Small intestine (tissue), 7 donors: ENCODE results near the gene AUNIP. TPM values are rescaled to one million over a fixed set of nuclear protein-coding genes. Genes with fewer than 3 reads are reported as not detected.

ENCODE experiments used
- DNase-seq, 2 donors: peaks; one replicate each; pipeline versions ENCODE4 v3.0.0 to v3.0.0-alpha.2; 2013
- FAIRE-seq: peaks from 2 replicates; lab custom pipeline; 2012; peaks lifted over from hg19 to GRCh38; lab: Jason Lieb, UNC
- H3K27ac ChIP-seq, 3 donors: one replicate each; pipeline ENCODE4 v1.5.1; 2013; ENCODE audit warnings: low read length in 2 of 3, mild to moderate bottlenecking in 2 of 3, control low read depth in 1 of 3, inconsistent platforms in 1 of 3, low read depth in 1 of 3, moderate library complexity in 1 of 3
- H3K27me3 ChIP-seq, 3 donors: one replicate each; pipeline ENCODE4 v1.6.1; 2013; ENCODE audit warnings: low read length in 3 of 3, inconsistent platforms in 1 of 3; ENCODE audit not compliant: control insufficient read depth in 3 of 3, insufficient read depth in 3 of 3
- H3K36me3 ChIP-seq, 3 donors: one replicate each; pipeline ENCODE4 v1.6.1; 2013; ENCODE audit warnings: low read length in 3 of 3, inconsistent platforms in 1 of 3, low read depth in 1 of 3, mild to moderate bottlenecking in 1 of 3, moderate library complexity in 1 of 3; ENCODE audit not compliant: control insufficient read depth in 3 of 3, insufficient read depth in 2 of 3
- H3K4me1 ChIP-seq, 3 donors: one replicate each; pipeline ENCODE4 v1.6.1; 2013; ENCODE audit warnings: low read length in 2 of 3, inconsistent platforms in 1 of 3, low read depth in 1 of 3, mild to moderate bottlenecking in 1 of 3, moderate library complexity in 1 of 3; ENCODE audit not compliant: control insufficient read depth in 3 of 3, insufficient read depth in 2 of 3
- H3K4me3 ChIP-seq, 3 donors: one replicate each; pipeline ENCODE4 v1.5.1; 2013; ENCODE audit warnings: low read length in 3 of 3, control low read depth in 1 of 3, inconsistent platforms in 1 of 3, low read depth in 1 of 3, mild to moderate bottlenecking in 1 of 3, moderate library complexity in 1 of 3
- H3K9me3 ChIP-seq, 2 donors: one replicate each; pipeline ENCODE4 v1.6.1; 2013; ENCODE audit warnings: low read depth in 1 of 2, low read length in 1 of 2; ENCODE audit not compliant: control insufficient read depth in 2 of 2, insufficient read depth in 1 of 2
- WGBS, 3 donors: extraction: QIAGEN DNeasy Blood & Tissue Kit; methylation state at CpG; one replicate each; pipeline ENCODE4 v1.1.7; 2013; 5-methylcytosine and 5-hydroxymethylcytosine counted together
- polyA plus RNA-seq, 4 donors: library from polyadenylated mRNA; stranded (reverse) in 3 of 4; unstranded in 1 of 4; fragments of 200-250 nt in 3 of 4; fragments of 120-200 nt in 1 of 4; gene quantifications; one replicate each; pipeline versions ENCODE4 v1.2.1 to v1.2.3, GENCODE V29; 2013
- donor health status: healthy with polysubstance abuse.
- donor health status: control.
- donor health status: control.
- donor health status: Bipolar disorder and iron deficiency.
- donor health status: healthy.

The AUNIP gene
- polyA plus RNA-seq, 4 donors: 0.67 to 3.2 (median 1.9) TPM; not detected in 1

GRCh38 chr1:25792115-25792514 is 67.1 kb downstream of the AUNIP start:
- Histone ChIP-seq H3K27ac (no peak overlapping the region), H3K36me3 (peaks cover 0 to 17% (median 0%) of the 10 kb centered on the region in 3 donors), H3K9me3 (no peaks in the 10 kb centered on the region), H3K27me3 (no peaks in the 10 kb centered on the region), H3K4me1 (peaks cover 0 to 27% (median 0%) of the 10 kb centered on the region in 3 donors), H3K4me3 (no peak overlapping the region)
- DNase-seq (no peak), FAIRE-seq (no peak)
- 59 to 66% (median 60%) methylated on average over 4 of the region's 4 CpGs for WGBS, 3 donors

GRCh38 chr1:25790472-25790871 is 68.8 kb downstream of the AUNIP start:
- no peak overlapping the region for H3K4me3 ChIP-seq
- FAIRE-seq: no peak
- 83 to 88% (median 87%) methylated on average over 6 of the region's 6 CpGs for WGBS, 3 donors

GRCh38 chr1:25787760-25788166 is 71.5 kb downstream of the AUNIP start:
- WGBS, 3 donors: 82 to 89% (median 89%) methylated on average over 5 of the region's 5 CpGs
- Histone ChIP-seq H3K27me3 (no peaks in the 10 kb centered on the region), H3K4me3 (no peak overlapping the region), H3K9me3 (no peaks in the 10 kb centered on the region), H3K27ac (no peak overlapping the region), H3K36me3 (peaks cover 0 to 39% (median 0%) of the 10 kb centered on the region in 3 donors), H3K4me1 (peaks cover 0 to 13% (median 0%) of the 10 kb centered on the region in 3 donors)
- DNase-seq: no peak
- FAIRE-seq: no peak

More at GRCh38 chr1:25790472-25790871, 68.8 kb downstream of the AUNIP start:
- Histone ChIP-seq H3K9me3 (no peaks in the 10 kb centered on the region), H3K27ac (no peak overlapping the region), H3K27me3 (no peaks in the 10 kb centered on the region), H3K36me3 (peaks cover 0 to 20% (median 0%) of the 10 kb centered on the region in 3 donors), H3K4me1 (peaks cover 0 to 13% (median 0%) of the 10 kb centered on the region in 3 donors)
- DNase-seq: no peak

GRCh38 chr1:25786887-25787759 is 72.1 kb downstream of the AUNIP start:
- Histone ChIP-seq H3K27ac (no peak overlapping the region), H3K27me3 (no peaks in the 10 kb centered on the region), H3K4me3 (no peak overlapping the region), H3K9me3 (no peaks in the 10 kb centered on the region), H3K4me1 (peaks cover 0 to 18% (median 0%) of the 10 kb centered on the region in 3 donors), H3K36me3 (peaks cover 0 to 44% (median 0%) of the 10 kb centered on the region in 3 donors)
- DNase-seq: no peak
- FAIRE-seq: no peak
- WGBS, 3 donors: 73 to 80% (median 79%) methylated on average over 11 of the region's 11 CpGs

- Histone ChIP-seq H3K4me1 (peaks cover 0 to 25% (median 0%) of the 10 kb centered on the region in 3 donors), H3K27me3 (no peaks in the 10 kb centered on the region), H3K36me3 (peaks cover 0 to 53% (median 0%) of the 10 kb centered on the region in 3 donors), H3K27ac (no peak overlapping the region), H3K4me3 (no peak overlapping the region), H3K9me3 (no peaks in the 10 kb centered on the region)
- DNase-seq (no peak), FAIRE-seq (no peak)
- 40 to 70% (median 49%) methylated on average over 10 of the region's 10 CpGs for WGBS, 3 donors
Observed at GRCh38 chr1:25785333-25786067, 73.8 kb downstream of the AUNIP start.

- FAIRE-seq (no peak), DNase-seq (no peak)
- Histone ChIP-seq H3K4me1 (peaks cover 0 to 33% (median 0%) of the 10 kb centered on the region in 3 donors), H3K9me3 (no peaks in the 10 kb centered on the region), H3K36me3 (peaks cover 0 to 53% (median 0%) of the 10 kb centered on the region in 3 donors), H3K27me3 (no peaks in the 10 kb centered on the region), H3K4me3 (no peak overlapping the region), H3K27ac (no peak overlapping the region)
- WGBS, 3 donors: 67 to 76% (median 70%) methylated on average over 9 of the region's 9 CpGs
Observed at GRCh38 chr1:25784575-25785051, 74.6 kb downstream of the AUNIP start.

Other genes starting within 250 kb of the AUNIP start
- 10 to 100 TPM in 1 of 4 donors, 1 to 10 TPM in 2, under 1 TPM in 1; 0.67 to 12.1 (median 3.4) TPM for gene MAN1C1, start 242.7 kb downstream of the AUNIP start, polyA plus RNA-seq
- gene SELENON, start 59.3 kb downstream of the AUNIP start, polyA plus RNA-seq: 10 to 100 TPM in 2 of 4 donors, 1 to 10 TPM in 2; 4.7 to 52.9 (median 22.2) TPM
- 100 to 1,000 TPM in 1 of 4 donors, 10 to 100 TPM in 3; 37.7 to 181 (median 78.5) TPM for gene MTFR1L, start 39.5 kb downstream of the AUNIP start, polyA plus RNA-seq
- 10 to 100 TPM; 10.2 to 53.9 (median 27.2) TPM for gene PAQR7, start 16.3 kb upstream of the AUNIP start, polyA plus RNA-seq
- 100 to 1,000 TPM in 2 of 4 donors, 10 to 100 TPM in 2; 30.9 to 275 (median 142) TPM for gene STMN1, start 47.0 kb upstream of the AUNIP start, polyA plus RNA-seq
- 10 to 100 TPM; 17.2 to 32.7 (median 26.1) TPM for gene PAFAH2, start 138.6 kb upstream of the AUNIP start, polyA plus RNA-seq
- gene EXTL1, start 162.3 kb upstream of the AUNIP start, polyA plus RNA-seq: under 1 TPM in 2 of 4 donors, not detected in 2; 0.41 to 0.51 TPM
- 10 to 100 TPM in 1 of 4 donors, under 1 TPM in 3; 0.09 to 43.2 (median 0.36) TPM for gene SLC30A2, start 186.7 kb upstream of the AUNIP start, polyA plus RNA-seq
- gene TRIM63, start 208.2 kb upstream of the AUNIP start, polyA plus RNA-seq: 10 to 100 TPM in 1 of 4 donors, 1 to 10 TPM in 2, under 1 TPM in 1; 0.91 to 11.3 (median 2.8) TPM